ENCODE measurements around the gene C1orf185. TPM values are rescaled to one million over a fixed set of nuclear protein-coding genes. Genes with fewer than 3 reads are reported as not detected.

The C1orf185 gene
- total RNA-seq, 1 donor = not detected

DNA sequence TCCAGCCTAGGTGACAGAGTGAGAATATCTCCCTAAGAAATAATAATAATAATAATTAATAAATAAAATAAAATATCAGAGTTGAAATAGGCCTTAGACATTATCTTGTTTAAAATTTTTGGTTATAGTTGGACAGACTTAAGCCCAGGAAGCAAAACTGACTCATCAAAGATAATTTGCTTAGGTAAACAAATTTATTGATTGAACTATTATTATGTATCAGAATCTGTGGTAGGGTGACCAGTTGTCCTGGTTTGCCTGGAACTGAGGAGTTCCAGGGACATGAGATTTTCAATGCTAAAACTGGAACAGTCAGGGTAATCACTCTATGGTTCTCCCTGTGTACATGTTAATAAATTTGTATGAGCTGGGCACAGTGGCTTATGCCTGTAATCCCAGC lies 86.2 kb downstream of the C1orf185 start:
- Histone ChIP-seq H3K36me3 (ENCODE audit: insufficient read depth, low read length) (no peaks in the 10 kb centered on the region), H2AFZ (ENCODE audit: low read length) (no peak overlapping the region), H3K27ac (ENCODE audit: low read depth, low read length) (no peak overlapping the region), H3K4me2 (ENCODE audit: insufficient read depth, low read length) (no peak overlapping the region), H3K4me1 (ENCODE audit: insufficient read depth, low read length) (no peaks in the 10 kb centered on the region), H3K9me3 (ENCODE audit: low read depth, low read length) (no peaks in the 10 kb centered on the region), H3K27me3 (ENCODE audit: insufficient read depth, low read length) (peaks cover 3% of the 10 kb centered on the region), H3K4me3 (ENCODE audit: insufficient read depth, low read length) (no peak overlapping the region), H3K79me2 (ENCODE audit: insufficient read depth, low read length) (no peaks in the 10 kb centered on the region), H4K20me1 (ENCODE audit: insufficient read depth, low read length) (no peaks in the 10 kb centered on the region)
- TF ChIP-seq, protein P1, sequence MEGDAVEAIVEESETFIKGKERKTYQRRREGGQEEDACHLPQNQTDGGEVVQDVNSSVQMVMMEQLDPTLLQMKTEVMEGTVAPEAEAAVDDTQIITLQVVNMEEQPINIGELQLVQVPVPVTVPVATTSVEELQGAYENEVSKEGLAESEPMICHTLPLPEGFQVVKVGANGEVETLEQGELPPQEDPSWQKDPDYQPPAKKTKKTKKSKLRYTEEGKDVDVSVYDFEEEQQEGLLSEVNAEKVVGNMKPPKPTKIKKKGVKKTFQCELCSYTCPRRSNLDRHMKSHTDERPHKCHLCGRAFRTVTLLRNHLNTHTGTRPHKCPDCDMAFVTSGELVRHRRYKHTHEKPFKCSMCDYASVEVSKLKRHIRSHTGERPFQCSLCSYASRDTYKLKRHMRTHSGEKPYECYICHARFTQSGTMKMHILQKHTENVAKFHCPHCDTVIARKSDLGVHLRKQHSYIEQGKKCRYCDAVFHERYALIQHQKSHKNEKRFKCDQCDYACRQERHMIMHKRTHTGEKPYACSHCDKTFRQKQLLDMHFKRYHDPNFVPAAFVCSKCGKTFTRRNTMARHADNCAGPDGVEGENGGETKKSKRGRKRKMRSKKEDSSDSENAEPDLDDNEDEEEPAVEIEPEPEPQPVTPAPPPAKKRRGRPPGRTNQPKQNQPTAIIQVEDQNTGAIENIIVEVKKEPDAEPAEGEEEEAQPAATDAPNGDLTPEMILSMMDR (IDR thresholded peaks at IDR 0.05; ENCODE audit: extremely low read depth, low read depth, low read length) = no peak
- no peak for DNase-seq (ENCODE audit: insufficient read length, low spot score, missing footprints)

DNA sequence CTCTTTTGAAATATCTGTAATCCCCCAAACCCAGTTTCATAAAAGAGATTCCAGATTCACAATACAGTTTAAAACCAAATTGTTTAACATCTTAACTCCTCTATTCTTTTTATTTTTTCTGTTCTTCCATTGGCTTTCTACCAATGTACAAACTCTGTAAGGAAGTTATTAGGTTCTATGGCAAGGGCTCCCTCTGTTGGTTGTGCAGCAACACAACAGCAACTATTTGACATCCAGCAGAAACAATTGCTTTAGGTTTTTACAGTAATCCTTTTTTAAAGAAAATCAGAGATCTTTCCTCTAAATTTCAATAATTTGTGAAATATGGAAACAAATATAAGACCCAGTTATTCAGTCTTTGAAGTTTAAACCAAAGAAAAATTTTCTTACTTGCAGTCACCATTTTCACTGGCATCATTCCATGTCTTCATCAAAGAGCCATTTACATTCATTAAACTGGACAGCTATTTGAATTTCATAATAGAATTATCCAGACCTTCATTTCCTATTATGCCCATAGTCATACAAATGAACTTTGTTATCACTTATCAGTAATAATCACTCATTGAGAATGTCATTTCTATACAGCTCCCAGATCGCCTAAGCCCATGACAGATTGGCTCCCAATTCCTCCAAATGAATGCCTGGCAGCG lies 87.5 kb downstream of the C1orf185 start:
- no peaks in the 10 kb centered on the region for H4K20me1 ChIP-seq (ENCODE audit: insufficient read depth, low read length)
- H3K27ac ChIP-seq (ENCODE audit: low read depth, low read length) = no peak overlapping the region
- no peaks in the 10 kb centered on the region for H3K36me3 ChIP-seq (ENCODE audit: insufficient read depth, low read length)
- H3K4me1 ChIP-seq (ENCODE audit: insufficient read depth, low read length) = no peaks in the 10 kb centered on the region
- no peak overlapping the region for H2AFZ ChIP-seq (ENCODE audit: low read length)
- DNase-seq (ENCODE audit: insufficient read length, low spot score, missing footprints) = peak; percentile 79
- no peaks in the 10 kb centered on the region for H3K79me2 ChIP-seq (ENCODE audit: insufficient read depth, low read length)
- TF ChIP-seq, protein P1 (IDR thresholded peaks at IDR 0.05; ENCODE audit: extremely low read depth, low read depth, low read length) = peak; percentile 93
- H3K27me3 ChIP-seq (ENCODE audit: insufficient read depth, low read length) = peaks cover 3% of the 10 kb centered on the region
- no peak overlapping the region for H3K4me3 ChIP-seq (ENCODE audit: insufficient read depth, low read length)
- H3K4me2 ChIP-seq (ENCODE audit: insufficient read depth, low read length) = no peak overlapping the region
- no peaks in the 10 kb centered on the region for H3K9me3 ChIP-seq (ENCODE audit: low read depth, low read length)

DNA sequence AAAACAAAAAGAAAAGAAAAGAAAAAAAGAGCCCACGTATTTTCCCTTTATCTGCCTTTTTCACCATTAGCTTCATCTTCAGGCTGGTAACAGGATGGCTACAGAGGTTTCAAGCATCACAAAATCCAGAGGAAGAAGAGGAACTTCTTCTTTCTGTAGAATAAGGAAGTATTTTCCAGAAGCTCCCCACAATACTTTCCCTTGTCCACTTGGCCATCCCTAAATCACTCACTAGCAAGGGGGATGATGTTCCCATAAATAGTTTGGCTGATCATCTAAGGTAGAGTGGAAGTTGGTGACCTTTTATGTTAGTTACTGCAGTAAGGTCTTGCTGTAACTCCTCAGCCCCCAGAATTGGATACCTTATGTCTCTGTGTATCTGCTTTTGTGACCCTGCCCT lies 88.9 kb downstream of the C1orf185 start:
- Histone ChIP-seq H3K27me3 (ENCODE audit: insufficient read depth, low read length) (peaks cover 3% of the 10 kb centered on the region), H3K9me3 (ENCODE audit: low read depth, low read length) (no peaks in the 10 kb centered on the region), H3K27ac (ENCODE audit: low read depth, low read length) (no peak overlapping the region), H4K20me1 (ENCODE audit: insufficient read depth, low read length) (no peaks in the 10 kb centered on the region), H3K4me2 (ENCODE audit: insufficient read depth, low read length) (no peak overlapping the region), H3K4me3 (ENCODE audit: insufficient read depth, low read length) (no peak overlapping the region), H2AFZ (ENCODE audit: low read length) (no peak overlapping the region), H3K36me3 (ENCODE audit: insufficient read depth, low read length) (no peaks in the 10 kb centered on the region), H3K79me2 (ENCODE audit: insufficient read depth, low read length) (no peaks in the 10 kb centered on the region), H3K4me1 (ENCODE audit: insufficient read depth, low read length) (no peaks in the 10 kb centered on the region)
- TF ChIP-seq, protein P1 (IDR thresholded peaks at IDR 0.05; ENCODE audit: extremely low read depth, low read depth, low read length) = no peak
- DNase-seq (ENCODE audit: insufficient read length, low spot score, missing footprints) = no peak

DNA sequence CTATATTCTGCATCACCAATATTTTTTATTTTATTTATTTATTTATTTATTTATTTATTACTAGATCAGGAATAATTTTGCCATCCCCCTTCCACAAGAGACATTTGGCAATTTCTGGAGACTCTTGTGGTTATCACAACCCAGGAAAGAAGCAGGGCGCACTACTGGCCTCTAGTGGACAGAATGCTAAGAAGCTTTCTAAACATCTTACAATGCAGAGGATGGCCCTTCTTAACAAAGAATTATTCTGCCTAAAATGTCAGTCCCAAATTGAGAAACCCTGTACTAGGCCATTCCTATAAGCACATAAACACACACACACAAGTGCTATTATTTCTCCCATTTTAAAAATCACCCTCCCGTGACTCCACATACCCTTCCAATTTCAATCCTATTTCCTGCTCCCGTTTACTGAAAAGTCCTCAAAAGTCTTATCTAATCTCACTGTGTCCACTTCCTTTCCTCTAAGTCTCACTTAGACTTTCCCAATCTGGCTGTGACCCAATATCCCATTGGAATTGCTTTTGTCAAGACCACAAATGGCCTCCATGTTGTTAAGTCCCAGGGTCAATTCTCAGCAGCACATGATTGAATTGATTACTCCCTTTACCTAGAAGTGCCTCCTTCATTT lies 90.3 kb downstream of the C1orf185 start:
- Histone ChIP-seq H3K4me1 (ENCODE audit: insufficient read depth, low read length) (no peaks in the 10 kb centered on the region), H3K4me3 (ENCODE audit: insufficient read depth, low read length) (no peak overlapping the region), H3K9me3 (ENCODE audit: low read depth, low read length) (no peaks in the 10 kb centered on the region), H3K79me2 (ENCODE audit: insufficient read depth, low read length) (no peaks in the 10 kb centered on the region), H2AFZ (ENCODE audit: low read length) (no peak overlapping the region), H3K36me3 (ENCODE audit: insufficient read depth, low read length) (no peaks in the 10 kb centered on the region), H4K20me1 (ENCODE audit: insufficient read depth, low read length) (no peaks in the 10 kb centered on the region), H3K27ac (ENCODE audit: low read depth, low read length) (no peak overlapping the region), H3K4me2 (ENCODE audit: insufficient read depth, low read length) (no peak overlapping the region), H3K27me3 (ENCODE audit: insufficient read depth, low read length) (peaks cover 3% of the 10 kb centered on the region)
- DNase-seq (ENCODE audit: insufficient read length, low spot score, missing footprints) = peak; percentile 85
- TF ChIP-seq, protein P1 (IDR thresholded peaks at IDR 0.05; ENCODE audit: extremely low read depth, low read depth, low read length) = peak; percentile 83

Data from osteoblast (primary cell).